Measurements from ENCODE around the gene TANGO2. TPM values are rescaled to one million over a fixed set of nuclear protein-coding genes. Genes with fewer than 3 reads are reported as not detected.

The TANGO2 gene
- total RNA-seq, 1 donor from 2014 or later: 13.6 TPM

- H3K9ac ChIP-seq (ENCODE audit: low read depth in 1 of 3, low read length in 3 of 3): no peak overlapping the region
- H3K27me3 ChIP-seq (ENCODE audit: control insufficient read depth in 3 of 3, insufficient read depth in 3 of 3, low read length in 3 of 3): no peaks in the 10 kb centered on the region
- peaks cover 27 to 34% (median 31%) of the 10 kb centered on the region in 3 donors for H3K36me3 ChIP-seq (ENCODE audit: control insufficient read depth in 3 of 3, insufficient read depth in 3 of 3, low read length in 3 of 3)
- H3K4me3 ChIP-seq (ENCODE audit: low read length in 3 of 3): no peak overlapping the region
- no peaks in the 10 kb centered on the region for H3K9me3 ChIP-seq (ENCODE audit: control insufficient read depth in 3 of 3, low read length in 3 of 3)
- peaks cover 0 to 6% (median 3%) of the 10 kb centered on the region in 3 donors for H3K4me1 ChIP-seq (ENCODE audit: control insufficient read depth in 3 of 3, insufficient read depth in 3 of 3, low read length in 3 of 3)
- no peak overlapping the region for H3K27ac ChIP-seq (ENCODE audit: low read depth, low read length)
Measured at GRCh38 chr22:20043057-20043996, 22.4 kb downstream of the TANGO2 start.

GRCh38 chr22:20043997-20044342, 23.1 kb downstream of the TANGO2 start:
- no peak overlapping the region for H3K4me3 ChIP-seq (ENCODE audit: low read length in 3 of 3)
- peaks cover 0 to 6% (median 3%) of the 10 kb centered on the region in 3 donors for H3K4me1 ChIP-seq (ENCODE audit: control insufficient read depth in 3 of 3, insufficient read depth in 3 of 3, low read length in 3 of 3)
- no peaks in the 10 kb centered on the region for H3K27me3 ChIP-seq (ENCODE audit: control insufficient read depth in 3 of 3, insufficient read depth in 3 of 3, low read length in 3 of 3)
- no peak overlapping the region for H3K9ac ChIP-seq (ENCODE audit: low read depth in 1 of 3, low read length in 3 of 3)
- H3K9me3 ChIP-seq (ENCODE audit: control insufficient read depth in 3 of 3, low read length in 3 of 3): no peaks in the 10 kb centered on the region
- peaks cover 22 to 32% (median 27%) of the 10 kb centered on the region in 3 donors for H3K36me3 ChIP-seq (ENCODE audit: control insufficient read depth in 3 of 3, insufficient read depth in 3 of 3, low read length in 3 of 3)
- no peak overlapping the region for H3K27ac ChIP-seq (ENCODE audit: low read depth, low read length)

- no peaks in the 10 kb centered on the region for H3K9me3 ChIP-seq (ENCODE audit: control insufficient read depth in 3 of 3, low read length in 3 of 3)
- H3K4me3 ChIP-seq (ENCODE audit: low read length in 3 of 3): no peak overlapping the region
- peaks cover 21 to 32% (median 26%) of the 10 kb centered on the region in 3 donors for H3K36me3 ChIP-seq (ENCODE audit: control insufficient read depth in 3 of 3, insufficient read depth in 3 of 3, low read length in 3 of 3)
- no peak overlapping the region for H3K27ac ChIP-seq (ENCODE audit: low read depth, low read length)
- H3K9ac ChIP-seq (ENCODE audit: low read depth in 1 of 3, low read length in 3 of 3): no peak overlapping the region
- no peaks in the 10 kb centered on the region for H3K27me3 ChIP-seq (ENCODE audit: control insufficient read depth in 3 of 3, insufficient read depth in 3 of 3, low read length in 3 of 3)
- H3K4me1 ChIP-seq (ENCODE audit: control insufficient read depth in 3 of 3, insufficient read depth in 3 of 3, low read length in 3 of 3): peaks cover 0 to 6% (median 3%) of the 10 kb centered on the region in 3 donors
Measured at GRCh38 chr22:20044495-20045151, 23.7 kb downstream of the TANGO2 start.

- Histone ChIP-seq H3K27ac (ENCODE audit: low read depth, low read length) (no peak overlapping the region), H3K9ac (ENCODE audit: low read depth in 1 of 3, low read length in 3 of 3) (no peak overlapping the region), H3K4me3 (ENCODE audit: low read length in 3 of 3) (no peak overlapping the region), H3K27me3 (ENCODE audit: control insufficient read depth in 3 of 3, insufficient read depth in 3 of 3, low read length in 3 of 3) (no peaks in the 10 kb centered on the region), H3K36me3 (ENCODE audit: control insufficient read depth in 3 of 3, insufficient read depth in 3 of 3, low read length in 3 of 3) (peaks cover 9 to 20% (median 19%) of the 10 kb centered on the region in 3 donors), H3K9me3 (ENCODE audit: control insufficient read depth in 3 of 3, low read length in 3 of 3) (no peaks in the 10 kb centered on the region), H3K4me1 (ENCODE audit: control insufficient read depth in 3 of 3, insufficient read depth in 3 of 3, low read length in 3 of 3) (peaks cover 0 to 6% (median 0%) of the 10 kb centered on the region in 3 donors)
Measured at GRCh38 chr22:20046730-20047129, 25.8 kb downstream of the TANGO2 start.

GRCh38 chr22:20051927-20052308, 31.0 kb downstream of the TANGO2 start:
- H3K27me3 ChIP-seq (ENCODE audit: control insufficient read depth in 3 of 3, insufficient read depth in 3 of 3, low read length in 3 of 3): no peaks in the 10 kb centered on the region
- H3K9me3 ChIP-seq (ENCODE audit: control insufficient read depth in 3 of 3, low read length in 3 of 3): no peaks in the 10 kb centered on the region
- H3K4me1 ChIP-seq (ENCODE audit: control insufficient read depth in 3 of 3, insufficient read depth in 3 of 3, low read length in 3 of 3): no peaks in the 10 kb centered on the region
- H3K36me3 ChIP-seq (ENCODE audit: control insufficient read depth in 3 of 3, insufficient read depth in 3 of 3, low read length in 3 of 3): peaks cover 36 to 51% (median 43%) of the 10 kb centered on the region in 3 donors
- no peak overlapping the region for H3K27ac ChIP-seq (ENCODE audit: low read depth, low read length)
- no peak overlapping the region for H3K9ac ChIP-seq (ENCODE audit: low read depth in 1 of 3, low read length in 3 of 3)
- no peak overlapping the region for H3K4me3 ChIP-seq (ENCODE audit: low read length in 3 of 3)

GRCh38 chr22:20052309-20053259, 31.7 kb downstream of the TANGO2 start:
- Histone ChIP-seq H3K4me3 (ENCODE audit: low read length in 3 of 3) (no peak overlapping the region), H3K4me1 (ENCODE audit: control insufficient read depth in 3 of 3, insufficient read depth in 3 of 3, low read length in 3 of 3) (no peaks in the 10 kb centered on the region), H3K27ac (ENCODE audit: low read depth, low read length) (no peak overlapping the region), H3K27me3 (ENCODE audit: control insufficient read depth in 3 of 3, insufficient read depth in 3 of 3, low read length in 3 of 3) (no peaks in the 10 kb centered on the region), H3K36me3 (ENCODE audit: control insufficient read depth in 3 of 3, insufficient read depth in 3 of 3, low read length in 3 of 3) (peaks cover 39 to 57% (median 49%) of the 10 kb centered on the region in 3 donors), H3K9me3 (ENCODE audit: control insufficient read depth in 3 of 3, low read length in 3 of 3) (no peaks in the 10 kb centered on the region), H3K9ac (ENCODE audit: low read depth in 1 of 3, low read length in 3 of 3) (no peak overlapping the region)

- H3K27me3 ChIP-seq (ENCODE audit: control insufficient read depth in 3 of 3, insufficient read depth in 3 of 3, low read length in 3 of 3): no peaks in the 10 kb centered on the region
- H3K27ac ChIP-seq (ENCODE audit: low read depth, low read length): no peak overlapping the region
- no peaks in the 10 kb centered on the region for H3K4me1 ChIP-seq (ENCODE audit: control insufficient read depth in 3 of 3, insufficient read depth in 3 of 3, low read length in 3 of 3)
- no peaks in the 10 kb centered on the region for H3K9me3 ChIP-seq (ENCODE audit: control insufficient read depth in 3 of 3, low read length in 3 of 3)
- peaks cover 41 to 57% (median 52%) of the 10 kb centered on the region in 3 donors for H3K36me3 ChIP-seq (ENCODE audit: control insufficient read depth in 3 of 3, insufficient read depth in 3 of 3, low read length in 3 of 3)
- H3K4me3 ChIP-seq (ENCODE audit: low read length in 3 of 3): no peak overlapping the region
- H3K9ac ChIP-seq (ENCODE audit: low read depth in 1 of 3, low read length in 3 of 3): no peak overlapping the region
Measured at GRCh38 chr22:20053407-20054033, 32.6 kb downstream of the TANGO2 start.

GRCh38 chr22:20054034-20054427, 33.1 kb downstream of the TANGO2 start:
- Histone ChIP-seq H3K9ac (ENCODE audit: low read depth in 1 of 3, low read length in 3 of 3) (no peak overlapping the region), H3K27me3 (ENCODE audit: control insufficient read depth in 3 of 3, insufficient read depth in 3 of 3, low read length in 3 of 3) (no peaks in the 10 kb centered on the region), H3K4me3 (ENCODE audit: low read length in 3 of 3) (no peak overlapping the region), H3K36me3 (ENCODE audit: control insufficient read depth in 3 of 3, insufficient read depth in 3 of 3, low read length in 3 of 3) (peaks cover 41 to 56% (median 52%) of the 10 kb centered on the region in 3 donors), H3K9me3 (ENCODE audit: control insufficient read depth in 3 of 3, low read length in 3 of 3) (no peaks in the 10 kb centered on the region), H3K27ac (ENCODE audit: low read depth, low read length) (no peak overlapping the region), H3K4me1 (ENCODE audit: control insufficient read depth in 3 of 3, insufficient read depth in 3 of 3, low read length in 3 of 3) (no peaks in the 10 kb centered on the region)

- Histone ChIP-seq H3K36me3 (ENCODE audit: control insufficient read depth in 3 of 3, insufficient read depth in 3 of 3, low read length in 3 of 3) (peaks cover 41 to 55% (median 52%) of the 10 kb centered on the region in 3 donors), H3K4me1 (ENCODE audit: control insufficient read depth in 3 of 3, insufficient read depth in 3 of 3, low read length in 3 of 3) (no peaks in the 10 kb centered on the region)
Measured at GRCh38 chr22:20054485-20054884, 33.6 kb downstream of the TANGO2 start.

More at GRCh38 chr22:20054485-20054884, 33.6 kb downstream of the TANGO2 start:
- H3K27me3 ChIP-seq (ENCODE audit: control insufficient read depth in 3 of 3, insufficient read depth in 3 of 3, low read length in 3 of 3): no peaks in the 10 kb centered on the region
- H3K9me3 ChIP-seq (ENCODE audit: control insufficient read depth in 3 of 3, low read length in 3 of 3): no peaks in the 10 kb centered on the region
- no peak overlapping the region for H3K9ac ChIP-seq (ENCODE audit: low read depth in 1 of 3, low read length in 3 of 3)
- no peak overlapping the region for H3K4me3 ChIP-seq (ENCODE audit: low read length in 3 of 3)
- no peak overlapping the region for H3K27ac ChIP-seq (ENCODE audit: low read depth, low read length)
